K562 (cell line): Measurements from ENCODE around the gene MYH7. TPM values are rescaled to one million over a fixed set of nuclear protein-coding genes. Genes with fewer than 3 reads are reported as not detected.

ENCODE experiments used
- ATAC-seq: fragments of 200-7000 bp; cut with Tn5 transposase; 3 replicates; pipeline ENCODE4 v1.9.1; 2020; ENCODE audit warnings: moderate library complexity
- BruUV-seq: library from RNA; stranded (reverse); fragments of 400-500 nt; replicated peaks from 2 replicates; lab custom pipeline; 2021; lab: Mats Ljungman, UMichigan
- CTCF ChIA-PET: fragments of 300-600 bp; formaldehyde crosslinking; extraction: SDS; loops from one replicate; lab custom pipeline; 2021; ENCODE audit warnings: low intra/inter-chr PET ratio; lab: Yijun Ruan, JAX
- POLR2A ChIA-PET: fragments of 300-600, 350-650 bp; sonication (Branson Sonifier 250); formaldehyde crosslinking; extraction: SDS; loops from one replicate; lab custom pipeline; 2021; ENCODE audit warnings: antibody characterized with exemption, inconsistent platforms; lab: Yijun Ruan, JAX
- DNase-seq, 4 experiments: peaks; one replicate each; pipeline versions ENCODE4 v3.0.0 to v3.0.0-alpha.2; 2011 to 2018; ENCODE audit warnings: low spot score in 3 of 4, mixed read lengths in 3 of 4; ENCODE audit errors: extremely low read depth in 1 of 4
- FAIRE-seq: peaks from 2 replicates; lab custom pipeline; 2011; peaks lifted over from hg19 to GRCh38; lab: Jason Lieb, UNC
- H2AFZ ChIP-seq: 2 replicates; pipeline ENCODE4 v1.6.0; 2011; ENCODE audit warnings: low read depth, low read length, control low read depth, inconsistent platforms
- H3K27ac ChIP-seq: fragments of 200-600 bp; 3 replicates; pipeline ENCODE4 v1.8.0; 2011; ENCODE audit warnings: low read depth, mild to moderate bottlenecking, control low read depth, inconsistent platforms, low read length, moderate library complexity, mixed read lengths; ENCODE audit errors: extremely low read depth
- H3K27me3 ChIP-seq, 2 experiments: fragments of 300-600 bp in 1 of 2; 2 replicates in 1 of 2; 3 replicates in 1 of 2; pipeline versions ENCODE4 v1.6.0 to v1.8.0; 2011; ENCODE audit warnings: inconsistent platforms in 2 of 2, low read length in 2 of 2, mild to moderate bottlenecking in 1 of 2, mixed read lengths in 1 of 2, moderate library complexity in 1 of 2; ENCODE audit not compliant: control insufficient read depth in 2 of 2, insufficient read depth in 2 of 2
- H3K36me3 ChIP-seq: fragments of 300-600 bp; 3 replicates; pipeline ENCODE4 v1.8.0; 2011; ENCODE audit warnings: mild to moderate bottlenecking, low read length, inconsistent platforms; ENCODE audit not compliant: control insufficient read depth, insufficient read depth
- H3K4me1 ChIP-seq, 2 experiments: fragments of 200-600 bp in 1 of 2; replicated peaks in 1 of 2; 2 replicates in 1 of 2; 3 replicates in 1 of 2; pipeline versions ENCODE4 v1.5.1 to v1.8.0; 2011; ENCODE audit warnings: inconsistent platforms in 2 of 2, low read length in 2 of 2, mild to moderate bottlenecking in 1 of 2, mixed read lengths in 1 of 2, moderate library complexity in 1 of 2; ENCODE audit not compliant: control insufficient read depth in 2 of 2, insufficient read depth in 2 of 2
- H3K4me2 ChIP-seq: 2 replicates; pipeline ENCODE4 v1.6.1; 2011; ENCODE audit warnings: low read length, control low read depth, inconsistent platforms, mixed read lengths; ENCODE audit not compliant: insufficient read depth
- H3K4me3 ChIP-seq: fragments of 200-600 bp; sonication (generic), shearing (Covaris generic); 2 replicates; pipeline ENCODE4 v1.5.1; 2016; ENCODE audit warnings: control low read depth, inconsistent platforms
- H3K79me2 ChIP-seq: fragments of 200-600 bp; 3 replicates; pipeline ENCODE4 v1.8.0; 2011; ENCODE audit warnings: low read length, inconsistent platforms; ENCODE audit not compliant: control insufficient read depth, insufficient read depth
- H3K9ac ChIP-seq, 2 experiments: 2 replicates each; pipeline versions ENCODE4 v1.6.0 to v1.6.1; 2011; ENCODE audit warnings: low read depth in 2 of 2, low read length in 2 of 2, control low read depth in 1 of 2, inconsistent platforms in 1 of 2, mild to moderate bottlenecking in 1 of 2, mixed read lengths in 1 of 2; ENCODE audit not compliant: insufficient read depth in 1 of 2
- H3K9me1 ChIP-seq: one replicate; pipeline ENCODE4 v1.6.0; 2011; ENCODE audit warnings: inconsistent platforms, mild to moderate bottlenecking, low read length, moderate library complexity; ENCODE audit not compliant: control insufficient read depth, insufficient read depth
- H3K9me3 ChIP-seq: replicated peaks from 2 replicates; pipeline ENCODE4 v1.5.1; 2011; ENCODE audit warnings: low read depth, low read length, inconsistent platforms; ENCODE audit not compliant: control insufficient read depth, insufficient read depth
- H4K20me1 ChIP-seq: replicated peaks from 2 replicates; pipeline ENCODE4 v1.6.1; 2011; ENCODE audit warnings: low read length, inconsistent platforms, mixed read lengths; ENCODE audit not compliant: control insufficient read depth, insufficient read depth
- ESRRB ChIP-seq: fragments of 250-450 bp; sonication (Bioruptor Pico); IDR thresholded peaks from 2 replicates; pipeline ENCODE4 v1.5.0; 2020; ENCODE audit warnings: mild to moderate bottlenecking, moderate library complexity, borderline replicate concordance
- KLF10 ChIP-seq: fragments of 250-450 bp; sonication (Bioruptor Pico); IDR thresholded peaks from 2 replicates; pipeline ENCODE4 v1.6.1; 2021; ENCODE audit warnings: matching md5 sums
- MEF2D ChIP-seq: conservative IDR thresholded peaks from 2 replicates; pipeline ENCODE4 v1.6.1; 2016; ENCODE audit warnings: low read depth, missing genetic modification characterization, missing compliant biosample characterization
- MGA ChIP-seq: fragments of 450-650 bp; IDR thresholded peaks from 2 replicates; pipeline ENCODE4 v1.6.1; 2016; ENCODE audit warnings: mild to moderate bottlenecking, moderate library complexity
- NONO ChIP-seq, 2 experiments: fragments of 200-400 bp in 1 of 2; fragments of 450-650 bp in 1 of 2; formaldehyde crosslinking in 1 of 2; IDR thresholded peaks; 2 replicates each; pipeline ENCODE4 v1.6.1; 2017; ENCODE audit warnings: low read depth in 2 of 2, mild to moderate bottlenecking in 2 of 2, moderate library complexity in 2 of 2, low read length in 1 of 2
- ZNF395 ChIP-seq: fragments of 200-800 bp; sonication (Bioruptor generic); IDR thresholded peaks from 2 replicates; pipeline ENCODE4 v1.6.1; 2017; ENCODE audit warnings: missing genetic modification characterization, missing compliant biosample characterization
- WGBS: fragments of 100-300 bp; shearing (Covaris generic); methylation state at CpG from one replicate; pipeline ENCODE4 v1.1.6; 2016; ENCODE audit warnings: low coverage, mixed read lengths; ENCODE audit not compliant: insufficient coverage; ENCODE audit errors: missing lambda C conversion rate; 5-methylcytosine and 5-hydroxymethylcytosine counted together
- in situ Hi-C: fragments of 300-500 bp; cut with MboI; formaldehyde crosslinking; loops from 4 replicates; pipeline ENCODE4 v1.15.0; 2018; ENCODE audit warnings: inconsistent platforms, mixed read lengths
- intact Hi-C: fragments of 100-400 bp; cut with micrococcal nuclease; formaldehyde crosslinking; loops from 2 replicates; pipeline ENCODE4 v1.14.2; 2022
- polyA plus RNA-seq, 8 experiments: library from polyadenylated mRNA; depleted of rRNA in 4 of 8; stranded (reverse) in 5 of 8; unstranded in 3 of 8; fragments of >200 nt; fragmentation: Nextera tagmentation in 2 of 8; fragmentation: Illumina TruSeq in 1 of 8; extraction: Ambion mirVana in 2 of 8; extraction: Trizol in 1 of 8; gene quantifications; 2 replicates each; pipeline versions ENCODE4 v1.2.1 to v1.2.3, GENCODE V29; 2011 to 2014; ENCODE audit warnings: inconsistent platforms in 1 of 8, missing spikeins in 1 of 8
- total RNA-seq, 7 experiments: library from RNA; depleted of rRNA in 6 of 7; stranded (reverse); fragments of >200 nt in 6 of 7; fragmentation: Illumina TruSeq in 2 of 7; extraction: Trizol in 2 of 7; gene quantifications; 2 replicates each; pipeline versions ENCODE4 v1.2.1 to v1.2.3, GENCODE V29; 2011 to 2021; ENCODE audit warnings: low replicate concordance in 1 of 7

MYH7 gene
- total and polyA plus RNA-seq, 9 of the 15 experiments (the other 6 are each of a cell fraction or from before 2014, with no cell fraction given) = not detected

GRCh38 chr14:23438101-23438971 is 2.9 kb upstream of the MYH7 start:
- ChIA-PET CTCF (no interaction called here), POLR2A (interaction anchor here (0.6 kb wide), 2 partner anchors 233 to 655 kb away, joined by 3 to 4 read pairs; partner anchors contain the start of gene PCK2)
- Histone ChIP-seq H3K4me3 (no peak overlapping the region), H3K36me3 (no peaks in the 10 kb centered on the region), H3K4me1 (peaks cover 31 to 44% of the 10 kb centered on the region in 2 experiments; a peak in 4 of 5 replicates), H3K79me2 (no peaks in the 10 kb centered on the region), H4K20me1 (no peaks in the 10 kb centered on the region), H3K9me3 (no peaks in the 10 kb centered on the region), H3K4me2 (peak overlapping the region; percentile 58), H3K9me1 (no peaks in the 10 kb centered on the region), H3K27ac (peak overlapping the region; percentile 62), H2AFZ (peak overlapping the region; percentile 82), H3K27me3 (peaks cover 0 to 3% of the 10 kb centered on the region in 2 experiments; a peak in 1 of 5 replicates), H3K9ac (peak overlapping the region; percentile 44 to 77)
- WGBS = 33% methylated on average over 13 of the region's 15 CpGs
- DNase-seq = peak; percentile 20 to 58 (median 31)
- BruUV-seq = no TSS peak
- no peak for FAIRE-seq
- intact Hi-C loops = no loop called here
- peak; percentile 53 for ATAC-seq
- in situ Hi-C loops = no loop called here
- TF ChIP-seq NONO (IDR thresholded peaks at IDR 0.05; ENCODE audit: low read depth in 2 of 2, low read length in 1 of 2) (no peak), ZNF395 (CRISPR knock-in tag) (peak; percentile 87), ESRRB (CRISPR knock-in tag) (no peak), MGA (peak; percentile 57), MEF2D (no peak), KLF10 (CRISPR knock-in tag) (no peak)
